ENCODE data around the gene TOPAZ1. TPM values are rescaled to one million over a fixed set of nuclear protein-coding genes. Genes with fewer than 3 reads are reported as not detected.

Gene TOPAZ1
- total RNA-seq, 1 experiment from 2014 or later = not detected

- no CpG with 5 or more reads among the region's 1 CpG for WGBS (ENCODE audit: extremely low coverage, insufficient read length, low lambda C conversion rate)
- Histone ChIP-seq H4K8ac (replicated peaks; ENCODE audit: insufficient read length, low read depth, low read length) (no peak overlapping the region), H3K79me1 (ENCODE audit: insufficient read depth, low read depth, low read length, poor library complexity, severe bottlenecking) (no peaks in the 10 kb centered on the region), H3K79me2 (ENCODE audit: insufficient read depth, low read length) (no peaks in the 10 kb centered on the region), H2BK12ac (ENCODE audit: insufficient read length, low read depth, low read length) (no peak overlapping the region), H2AFZ (ENCODE audit: low read length) (no peak overlapping the region), H3K4me2 (ENCODE audit: insufficient read depth, insufficient read length, low read length) (no peak overlapping the region), H3K4ac (ENCODE audit: low read depth, low read length) (no peak overlapping the region), H3K14ac (ENCODE audit: insufficient read depth, low read length) (no peak overlapping the region), H2AK5ac (ENCODE audit: insufficient read length, low read length) (no peak overlapping the region), H3K18ac (ENCODE audit: insufficient read length, low read depth, low read length) (no peak overlapping the region), H2BK120ac (ENCODE audit: low read depth, low read length, poor library complexity, severe bottlenecking) (no peak overlapping the region), H3K9me3 (ENCODE audit: control insufficient read depth, low read depth, low read length) (no peaks in the 10 kb centered on the region), H4K91ac (ENCODE audit: insufficient read length, low read depth, low read length) (no peak overlapping the region), H3T11ph (ENCODE audit: low read length) (no peak overlapping the region), H4K20me1 (ENCODE audit: control insufficient read depth, insufficient read depth, insufficient read length) (no peaks in the 10 kb centered on the region), H3K27me3 (ENCODE audit: insufficient read depth, low read length) (no peaks in the 10 kb centered on the region), H3K9ac (ENCODE audit: extremely low read depth, insufficient read length, low read length) (no peak overlapping the region), H3K56ac (ENCODE audit: insufficient read length, low read depth, low read length) (no peak overlapping the region), H3K23me2 (ENCODE audit: insufficient read length, low read depth, low read length, poor library complexity, severe bottlenecking) (no peaks in the 10 kb centered on the region), H3K23ac (ENCODE audit: insufficient read length, low read depth, low read length) (no peak overlapping the region), H2BK15ac (ENCODE audit: low read depth, low read length) (no peak overlapping the region), H4K5ac (ENCODE audit: insufficient read length, low read depth, low read length) (no peak overlapping the region), H2BK5ac (ENCODE audit: insufficient read length, low read length) (no peak overlapping the region), H3K27ac (ENCODE audit: insufficient read length, low read depth, low read length) (no peak overlapping the region), H2BK20ac (ENCODE audit: low read depth, low read length, poor library complexity, severe bottlenecking) (no peak overlapping the region), H3K4me1 (ENCODE audit: insufficient read depth, low read length) (no peaks in the 10 kb centered on the region)
- Mint-ChIP-seq H3K4me1 (no peaks in the 10 kb centered on the region), H3K9me3 (peaks cover 22 to 51% of the 10 kb centered on the region in 2 experiments), H3K4me3 (no peak overlapping the region), H3K36me3 (ENCODE audit: insufficient read depth in 1 of 3, low read depth in 3 of 3) (peaks cover 11 to 36% (median 26%) of the 10 kb centered on the region in 3 experiments), H3K27me3 (ENCODE audit: low read depth) (peaks cover 1% of the 10 kb centered on the region; the same call in 1 of the 2 replicates), H3K27ac (no peak overlapping the region)
- no peak for DNase-seq
- no peak for TF ChIP-seq CTCF (conservative IDR thresholded peaks at IDR 0.05)
These were observed 133.8 kb downstream of the TOPAZ1 start for GRCh38 chr3:44375450-44375849.

Other genes starting within 250 kb of the TOPAZ1 start
- gene TCAIM, start 96.9 kb downstream of the TOPAZ1 start, total RNA-seq (2021) = 21.9 and 23.8 TPM in 2 replicates
- 24.8 and 26.0 TPM in 2 replicates for gene ZNF445, start 235.8 kb downstream of the TOPAZ1 start, total RNA-seq (2021)